ENCODE data around the gene ARHGEF7.

DNA sequence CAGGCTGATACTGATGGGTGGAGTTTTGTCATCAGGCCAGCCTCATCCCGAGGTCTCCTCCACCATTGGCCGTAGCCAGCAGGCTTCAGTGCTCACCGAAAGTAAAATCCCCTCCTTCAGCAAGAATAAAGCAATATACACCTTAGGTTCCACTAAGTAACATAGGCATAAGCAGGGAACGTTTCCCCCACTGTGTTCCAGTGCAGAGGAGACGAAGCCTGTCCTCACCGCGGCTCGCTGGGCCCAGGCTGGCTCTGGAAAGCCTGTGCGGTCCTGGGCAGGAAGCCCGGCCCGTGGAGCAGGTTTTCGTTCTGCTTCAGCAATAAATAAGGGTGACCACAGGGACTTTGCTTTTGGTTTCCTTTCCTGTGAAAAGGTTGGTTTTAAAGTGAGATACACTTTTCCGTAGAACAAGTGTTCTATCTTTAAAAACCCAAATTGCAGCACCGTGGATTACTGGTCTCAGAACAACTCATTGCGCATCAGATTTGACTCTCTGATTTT is 189.0 kb downstream of the ARHGEF7 start:
- TF ChIP-seq, protein P1, sequence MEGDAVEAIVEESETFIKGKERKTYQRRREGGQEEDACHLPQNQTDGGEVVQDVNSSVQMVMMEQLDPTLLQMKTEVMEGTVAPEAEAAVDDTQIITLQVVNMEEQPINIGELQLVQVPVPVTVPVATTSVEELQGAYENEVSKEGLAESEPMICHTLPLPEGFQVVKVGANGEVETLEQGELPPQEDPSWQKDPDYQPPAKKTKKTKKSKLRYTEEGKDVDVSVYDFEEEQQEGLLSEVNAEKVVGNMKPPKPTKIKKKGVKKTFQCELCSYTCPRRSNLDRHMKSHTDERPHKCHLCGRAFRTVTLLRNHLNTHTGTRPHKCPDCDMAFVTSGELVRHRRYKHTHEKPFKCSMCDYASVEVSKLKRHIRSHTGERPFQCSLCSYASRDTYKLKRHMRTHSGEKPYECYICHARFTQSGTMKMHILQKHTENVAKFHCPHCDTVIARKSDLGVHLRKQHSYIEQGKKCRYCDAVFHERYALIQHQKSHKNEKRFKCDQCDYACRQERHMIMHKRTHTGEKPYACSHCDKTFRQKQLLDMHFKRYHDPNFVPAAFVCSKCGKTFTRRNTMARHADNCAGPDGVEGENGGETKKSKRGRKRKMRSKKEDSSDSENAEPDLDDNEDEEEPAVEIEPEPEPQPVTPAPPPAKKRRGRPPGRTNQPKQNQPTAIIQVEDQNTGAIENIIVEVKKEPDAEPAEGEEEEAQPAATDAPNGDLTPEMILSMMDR (conservative IDR thresholded peaks at IDR 0.05), result no peak
- no peak for TF ChIP-seq ZFX (IDR thresholded peaks at IDR 0.05)

Measured in C4-2B (cell line).